Measurements from ENCODE around the gene GUK1.

Gene GUK1

DNA sequence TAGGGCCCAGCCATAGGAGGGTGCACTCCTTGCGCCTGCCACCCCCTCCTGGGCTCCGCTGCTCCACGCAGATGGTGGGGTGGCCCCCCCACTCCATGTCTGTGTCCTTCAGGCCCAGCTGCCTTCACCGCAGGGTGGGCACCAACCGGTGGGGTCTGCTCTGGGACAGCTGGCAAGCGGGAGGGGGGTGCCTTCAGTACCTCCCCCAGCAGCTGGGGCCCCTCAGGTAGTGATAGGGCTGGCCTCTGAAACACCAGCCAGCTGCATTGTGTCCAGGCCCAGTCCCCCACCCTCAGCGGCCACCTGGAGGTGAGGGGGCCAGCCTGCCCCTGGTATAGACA is 10.0 kb downstream of the GUK1 start:
- no peak for DNase-seq (ENCODE audit: low read depth)

DNA sequence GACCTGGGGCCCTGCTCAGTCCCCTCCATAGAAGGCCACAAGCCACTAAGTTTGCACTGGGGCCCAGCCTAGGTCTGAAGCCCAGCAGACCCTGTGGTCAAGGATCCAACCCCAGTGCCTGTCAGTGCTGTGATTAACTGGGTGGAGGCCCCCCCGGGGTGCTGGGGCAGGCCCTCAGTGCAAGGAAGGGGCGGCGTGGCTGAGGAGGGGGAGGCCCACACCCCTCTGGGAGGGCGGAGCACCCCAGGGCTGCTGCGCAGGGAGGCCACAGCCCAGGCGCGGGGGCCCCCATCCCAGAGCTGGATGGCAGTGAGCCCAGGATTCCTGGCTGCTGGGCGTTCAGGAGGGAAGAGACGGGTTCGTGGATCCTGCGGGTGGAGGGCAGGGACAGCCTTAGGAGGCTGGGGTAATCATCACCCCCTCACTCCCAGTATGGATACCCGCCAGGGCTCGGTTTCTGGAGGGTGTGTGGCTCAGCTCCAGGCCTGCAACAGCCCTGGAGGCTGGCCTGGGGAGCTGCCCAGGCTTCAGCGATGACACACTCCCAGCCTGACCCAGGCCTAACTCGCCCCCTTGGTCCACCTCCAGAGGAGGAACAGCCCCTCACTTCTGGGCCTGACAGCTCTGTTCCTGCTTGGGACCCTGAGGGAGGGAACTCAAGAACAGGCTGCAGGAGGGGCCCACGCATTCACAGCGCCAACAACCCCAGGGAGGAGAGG is 10.5 kb downstream of the GUK1 start:
- peak; percentile 80 for DNase-seq (ENCODE audit: low read depth)

DNA sequence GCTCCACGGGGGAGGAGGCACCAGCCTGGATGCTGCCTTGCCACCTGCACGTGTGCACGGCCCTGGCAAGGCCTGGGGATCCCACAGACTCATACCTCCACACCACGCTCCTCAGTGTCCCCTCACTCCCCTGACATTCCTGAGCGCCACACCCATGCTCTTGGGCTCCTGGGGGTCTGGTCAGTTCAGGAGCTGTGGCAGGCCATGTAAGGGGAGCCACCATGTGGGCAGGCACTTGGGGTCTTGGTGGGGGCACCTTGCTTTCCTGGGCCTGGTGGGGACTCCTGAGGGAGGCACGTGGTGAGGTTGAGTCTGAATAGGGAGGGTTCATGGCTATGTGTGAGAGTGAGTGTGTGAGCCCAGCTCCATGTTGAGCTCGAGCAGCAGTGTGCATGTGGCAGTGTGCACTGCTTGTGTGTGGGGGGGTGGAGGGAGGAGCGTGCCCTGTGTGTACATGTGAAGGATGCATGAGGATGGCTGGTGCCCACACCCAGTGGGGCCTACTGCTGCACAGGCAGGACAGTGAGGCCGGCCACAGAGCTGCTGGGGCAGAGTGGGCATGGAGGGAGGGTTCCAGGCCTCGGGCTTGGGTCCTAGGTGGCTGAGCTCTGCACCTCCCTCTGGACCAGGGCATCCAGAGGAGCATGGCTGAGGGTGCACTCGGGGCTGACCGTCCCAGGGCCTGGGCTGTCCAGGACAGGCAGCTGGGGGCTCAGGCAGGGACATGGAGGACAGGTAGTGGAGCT is 11.3 kb downstream of the GUK1 start:
- DNase-seq (ENCODE audit: low read depth) = no peak

DNA sequence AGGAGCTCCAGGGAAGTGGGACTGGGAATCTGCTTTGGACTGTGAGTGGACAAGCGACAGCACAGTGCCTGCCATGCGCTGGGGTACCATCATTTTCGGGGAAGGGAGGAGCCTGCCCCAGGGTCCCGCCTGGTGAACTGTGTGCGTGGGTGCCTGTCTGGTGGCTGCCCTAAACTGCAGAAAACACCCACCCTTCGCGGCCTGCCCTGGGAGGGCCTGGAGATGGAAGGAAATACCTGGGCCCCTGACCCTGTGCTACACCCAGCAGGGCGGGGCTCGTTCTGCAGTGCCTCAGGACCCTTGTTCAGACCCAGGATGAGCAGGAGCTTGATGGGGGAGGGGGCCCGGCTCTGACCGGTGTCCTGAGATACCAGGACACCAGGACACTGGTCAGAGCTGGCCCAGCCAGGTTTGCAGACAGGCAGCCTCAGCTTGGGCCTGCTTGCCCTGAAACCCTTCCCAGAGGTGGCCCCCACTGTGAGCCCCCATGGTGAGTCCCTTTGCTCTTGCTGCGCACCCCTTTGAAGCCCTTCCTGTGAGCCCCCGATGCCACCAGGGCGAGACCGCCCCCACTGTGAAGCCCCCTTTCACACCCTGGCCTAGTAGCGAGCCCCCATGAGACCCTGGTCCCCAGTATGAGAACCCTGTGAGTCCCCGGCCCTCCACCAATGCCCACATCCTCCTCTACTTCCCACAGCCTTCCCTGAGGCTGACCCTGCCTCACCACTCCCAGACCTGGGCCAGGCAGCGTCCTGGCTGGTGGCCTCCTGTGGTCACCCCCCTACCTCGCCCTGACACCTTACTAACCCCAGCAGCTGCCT is 12.2 kb downstream of the GUK1 start:
- no peak for DNase-seq (ENCODE audit: low read depth)

DNA sequence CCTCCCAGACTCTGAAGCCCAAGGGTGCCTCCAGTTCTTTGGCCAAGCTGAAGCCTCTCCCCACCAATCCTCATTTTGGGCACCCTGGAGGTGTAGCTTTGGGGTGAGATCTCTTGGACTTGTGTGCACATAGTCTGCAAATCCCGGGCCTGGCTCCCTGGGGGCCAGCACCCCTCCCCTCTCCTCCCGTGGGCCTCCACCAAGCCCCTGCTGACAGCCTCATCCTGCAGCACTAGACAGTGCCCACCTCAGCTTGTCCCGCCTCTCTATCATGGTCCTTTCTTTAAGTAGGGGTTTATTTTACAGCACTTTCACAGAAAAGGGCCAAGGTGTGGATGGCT is 12.8 kb downstream of the GUK1 start:
- DNase-seq (ENCODE audit: low read depth) = no peak

DNA sequence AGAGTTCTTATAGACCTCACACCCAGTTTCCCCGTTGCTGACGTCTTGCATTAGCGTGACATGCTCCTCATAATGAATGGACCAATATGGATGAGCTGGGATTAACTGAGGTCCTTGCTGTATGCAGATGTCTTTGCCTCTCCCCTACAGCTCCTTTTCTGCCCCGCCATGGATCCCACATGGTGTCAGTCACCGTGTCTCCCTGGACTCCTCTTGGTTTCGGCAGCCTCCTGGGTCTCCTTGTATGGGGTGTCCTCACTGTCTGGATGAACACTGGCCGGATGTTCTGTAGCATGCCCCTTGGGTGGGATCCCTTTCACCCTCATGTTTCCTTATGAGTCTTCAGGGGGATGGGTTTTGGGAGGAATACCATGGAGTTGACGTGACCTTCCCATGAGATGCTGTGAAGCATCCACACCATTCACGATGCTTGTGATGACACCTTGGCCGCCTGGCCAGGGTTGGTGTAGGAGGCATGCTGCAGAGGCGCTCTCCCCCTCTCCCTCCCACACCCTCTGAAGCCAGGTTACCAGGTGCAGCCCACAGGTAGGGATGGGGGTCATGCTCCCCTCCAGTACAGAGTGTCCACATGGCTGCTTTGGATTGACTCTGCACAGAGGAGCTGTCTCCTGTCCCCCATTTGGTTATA is 14.1 kb downstream of the GUK1 start:
- DNase-seq (ENCODE audit: low read depth) = no peak

DNA sequence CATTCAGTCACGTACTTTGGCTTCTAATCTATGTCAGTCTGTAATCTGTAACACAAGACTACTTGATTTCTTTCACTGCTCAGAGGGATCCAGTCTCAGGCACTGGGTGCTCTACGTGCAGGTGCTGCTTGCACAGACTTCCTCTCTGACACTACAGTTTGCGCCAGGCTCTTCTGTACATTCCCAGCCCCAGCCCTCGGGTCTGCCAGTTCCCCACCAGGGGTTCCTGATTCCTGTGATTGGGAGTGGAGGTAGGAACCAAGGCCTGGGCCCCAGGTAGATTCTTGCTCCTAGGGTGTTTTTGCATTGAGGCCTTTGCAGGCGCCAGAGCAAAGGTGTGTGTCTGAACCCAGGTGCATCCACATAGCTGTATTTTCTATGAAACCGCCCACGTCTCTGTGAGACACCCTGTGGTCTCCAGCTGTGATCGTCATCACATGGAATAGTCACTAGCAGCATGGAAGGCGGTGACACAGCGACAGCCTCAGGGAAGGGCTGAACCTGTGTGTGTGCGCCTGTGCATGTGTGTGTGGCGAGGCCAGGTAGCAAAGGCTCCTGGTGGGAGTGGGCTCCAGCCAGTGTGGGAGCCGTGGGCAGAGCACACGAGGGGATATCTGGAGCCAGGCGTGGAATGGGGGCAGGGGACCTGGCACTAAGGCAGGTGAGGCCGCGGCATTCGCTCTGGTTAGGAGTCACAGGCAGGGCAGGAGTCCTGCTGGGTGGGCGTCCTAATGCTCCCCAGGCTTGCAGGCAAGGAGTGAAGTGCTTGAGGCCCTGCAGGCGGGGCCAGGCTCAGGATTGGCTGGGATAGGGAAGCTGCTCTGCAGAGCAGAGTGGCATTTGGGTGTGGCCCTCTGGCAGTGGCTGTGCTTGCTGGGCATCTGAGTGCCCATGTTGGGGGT is 14.8 kb downstream of the GUK1 start:
- DNase-seq (ENCODE audit: low read depth) = no peak

DNA sequence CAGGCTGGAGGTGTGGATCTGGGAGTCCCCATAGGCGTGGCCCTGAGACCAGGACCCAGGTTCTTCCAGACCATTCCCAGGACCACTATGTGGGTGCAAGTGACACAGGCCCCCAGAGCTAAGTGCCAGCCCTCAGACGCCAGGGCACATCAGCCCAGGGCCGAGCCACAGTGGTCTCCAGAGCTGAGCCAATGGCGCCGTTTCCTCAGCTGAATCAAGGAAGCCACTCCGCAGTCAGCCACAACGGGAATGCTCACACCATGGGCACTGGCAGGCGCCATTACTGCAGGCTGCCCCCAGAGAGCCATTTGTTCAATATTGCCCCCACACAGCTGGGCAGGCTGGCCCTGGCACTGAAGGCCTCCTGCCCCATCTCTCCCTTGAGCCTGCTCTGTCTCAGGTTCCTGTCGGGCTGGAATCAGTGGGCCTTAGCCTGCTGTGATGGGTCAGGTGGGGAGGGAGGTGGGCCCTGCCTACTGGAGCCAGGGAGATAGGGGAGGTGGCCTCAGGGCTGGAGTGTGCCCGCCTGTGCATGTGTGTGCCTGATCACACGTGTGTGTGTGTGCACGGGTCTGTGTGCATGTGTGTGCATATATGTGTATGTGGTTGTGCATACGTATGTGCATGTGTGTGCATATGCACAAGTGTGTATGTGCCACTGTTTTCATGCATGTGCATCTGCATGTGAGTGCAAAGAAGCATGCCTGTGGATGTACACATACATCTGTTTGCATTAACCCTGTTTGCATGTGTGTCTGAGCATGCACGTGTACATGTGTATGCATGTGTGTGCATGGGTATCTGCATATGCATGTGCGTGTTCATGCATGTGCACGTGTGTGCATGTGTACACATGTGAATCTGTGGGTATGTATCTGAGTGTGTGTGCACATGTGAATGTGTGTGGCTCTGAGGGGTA is 15.8 kb downstream of the GUK1 start:
- no peak for DNase-seq (ENCODE audit: low read depth)

DNA sequence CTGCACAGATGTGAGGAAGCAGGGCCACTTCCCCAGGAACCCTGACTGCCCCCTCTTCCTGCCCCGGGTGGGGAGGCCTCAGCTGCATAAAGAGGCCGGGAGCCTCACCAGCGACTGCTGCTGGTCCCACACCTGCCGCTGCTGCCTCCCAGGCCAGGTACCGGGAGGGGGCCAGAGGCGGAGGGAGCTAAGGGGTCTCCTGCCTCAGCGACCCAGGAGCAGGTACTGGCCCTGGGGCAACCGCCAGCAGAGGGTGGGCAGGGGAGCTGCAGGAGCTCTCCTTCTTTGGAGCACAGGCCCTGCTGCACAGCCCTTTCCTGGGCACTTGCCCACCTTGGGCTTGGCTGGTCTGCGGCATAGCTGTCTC is 16.4 kb downstream of the GUK1 start:
- no peak for DNase-seq (ENCODE audit: low read depth)

DNA sequence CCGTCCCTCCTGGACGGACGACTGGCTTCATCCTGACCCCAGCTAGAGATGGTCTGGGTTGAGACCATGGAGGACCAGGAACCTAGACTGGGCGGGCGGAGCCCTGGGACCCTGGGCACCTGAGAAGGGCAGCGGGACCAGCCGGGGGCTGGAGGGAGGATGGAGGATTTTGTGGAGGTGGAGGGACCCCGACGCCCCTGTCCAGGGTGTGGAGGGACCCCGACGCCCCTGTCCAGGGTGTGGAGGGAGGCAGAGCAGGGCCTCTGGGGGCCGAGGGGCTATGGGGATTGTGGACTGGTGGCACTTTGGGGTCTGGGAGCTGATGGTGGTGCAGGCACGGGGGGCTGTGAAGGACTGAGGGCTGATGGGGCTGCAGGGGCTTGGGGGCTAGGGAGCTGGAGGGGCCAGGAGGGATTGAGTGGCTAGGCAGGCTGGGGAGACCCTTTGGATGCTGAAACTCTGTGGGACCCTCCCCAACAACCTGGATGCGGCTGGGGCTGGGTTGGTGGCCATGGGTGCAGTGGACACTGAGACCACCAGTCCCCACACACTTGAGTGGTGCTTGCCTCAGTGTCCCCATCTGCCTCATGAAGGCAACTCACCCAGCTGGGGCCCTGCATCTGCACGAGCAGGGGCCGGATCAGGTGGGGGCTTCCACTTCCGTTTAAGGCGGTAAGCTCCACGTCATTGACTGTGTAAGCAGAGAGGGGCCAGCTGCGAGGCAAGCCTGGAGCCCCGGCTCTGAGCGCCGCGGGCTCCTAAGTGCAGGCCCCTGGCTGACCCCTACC is 17.1 kb downstream of the GUK1 start:
- DNase-seq (ENCODE audit: low read depth) = no peak

DNA sequence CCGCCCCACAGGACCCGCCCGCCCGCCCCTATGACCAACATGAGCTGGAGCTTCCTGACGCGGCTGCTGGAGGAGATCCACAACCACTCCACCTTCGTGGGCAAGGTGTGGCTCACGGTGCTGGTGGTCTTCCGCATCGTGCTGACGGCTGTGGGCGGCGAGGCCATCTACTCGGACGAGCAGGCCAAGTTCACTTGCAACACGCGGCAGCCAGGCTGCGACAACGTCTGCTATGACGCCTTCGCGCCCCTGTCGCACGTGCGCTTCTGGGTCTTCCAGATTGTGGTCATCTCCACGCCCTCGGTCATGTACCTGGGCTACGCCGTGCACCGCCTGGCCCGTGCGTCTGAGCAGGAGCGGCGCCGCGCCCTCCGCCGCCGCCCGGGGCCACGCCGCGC is 17.6 kb downstream of the GUK1 start:
- DNase-seq (ENCODE audit: low read depth) = no peak

DNA sequence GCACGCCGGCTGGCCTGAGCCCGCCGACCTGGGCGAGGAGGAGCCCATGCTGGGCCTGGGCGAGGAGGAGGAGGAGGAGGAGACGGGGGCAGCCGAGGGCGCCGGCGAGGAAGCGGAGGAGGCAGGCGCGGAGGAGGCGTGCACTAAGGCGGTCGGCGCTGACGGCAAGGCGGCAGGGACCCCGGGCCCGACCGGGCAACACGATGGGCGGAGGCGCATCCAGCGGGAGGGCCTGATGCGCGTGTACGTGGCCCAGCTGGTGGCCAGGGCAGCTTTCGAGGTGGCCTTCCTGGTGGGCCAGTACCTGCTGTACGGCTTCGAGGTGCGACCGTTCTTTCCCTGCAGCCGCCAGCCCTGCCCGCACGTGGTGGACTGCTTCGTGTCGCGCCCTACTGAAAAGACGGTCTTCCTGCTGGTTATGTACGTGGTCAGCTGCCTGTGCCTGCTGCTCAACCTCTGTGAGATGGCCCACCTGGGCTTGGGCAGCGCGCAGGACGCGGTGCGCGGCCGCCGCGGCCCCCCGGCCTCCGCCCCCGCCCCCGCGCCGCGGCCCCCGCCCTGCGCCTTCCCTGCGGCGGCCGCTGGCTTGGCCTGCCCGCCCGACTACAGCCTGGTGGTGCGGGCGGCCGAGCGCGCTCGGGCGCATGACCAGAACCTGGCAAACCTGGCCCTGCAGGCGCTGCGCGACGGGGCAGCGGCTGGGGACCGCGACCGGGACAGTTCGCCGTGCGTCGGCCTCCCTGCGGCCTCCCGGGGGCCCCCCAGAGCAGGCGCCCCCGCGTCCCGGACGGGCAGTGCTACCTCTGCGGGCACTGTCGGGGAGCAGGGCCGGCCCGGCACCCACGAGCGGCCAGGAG is 18.3 kb downstream of the GUK1 start:
- no peak for DNase-seq (ENCODE audit: low read depth)

DNA sequence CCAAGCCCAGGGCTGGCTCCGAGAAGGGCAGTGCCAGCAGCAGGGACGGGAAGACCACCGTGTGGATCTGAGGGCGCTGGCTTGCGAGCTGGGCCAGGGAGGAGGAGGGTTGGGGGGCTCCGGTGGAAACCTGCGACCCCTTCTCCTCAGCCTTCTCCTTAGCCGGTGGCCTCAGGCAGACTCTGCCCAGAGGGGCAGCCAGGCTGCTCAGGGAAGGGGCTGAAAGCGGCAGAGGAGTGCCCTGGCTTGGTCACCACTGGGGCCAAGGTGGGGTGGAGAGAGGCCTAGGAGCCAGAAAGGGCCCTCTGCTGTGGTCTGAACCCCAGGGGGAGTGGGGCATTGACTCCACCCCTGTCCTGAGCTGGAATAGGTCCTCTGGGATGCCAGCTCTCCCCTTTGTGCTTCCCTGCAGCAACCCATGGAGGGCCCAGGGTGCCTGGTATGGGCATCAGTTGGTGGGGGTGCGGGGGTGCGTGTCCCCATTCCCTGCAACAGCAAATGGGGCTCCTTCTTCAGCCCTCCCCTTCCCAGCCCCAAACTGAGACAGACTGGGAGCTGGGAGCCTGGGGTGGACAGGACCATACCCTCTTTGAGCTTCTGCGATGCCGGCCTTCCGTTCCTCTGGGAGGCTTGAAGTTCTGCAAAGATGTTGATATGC is 19.1 kb downstream of the GUK1 start:
- DNase-seq (ENCODE audit: low read depth) = no peak

DNA sequence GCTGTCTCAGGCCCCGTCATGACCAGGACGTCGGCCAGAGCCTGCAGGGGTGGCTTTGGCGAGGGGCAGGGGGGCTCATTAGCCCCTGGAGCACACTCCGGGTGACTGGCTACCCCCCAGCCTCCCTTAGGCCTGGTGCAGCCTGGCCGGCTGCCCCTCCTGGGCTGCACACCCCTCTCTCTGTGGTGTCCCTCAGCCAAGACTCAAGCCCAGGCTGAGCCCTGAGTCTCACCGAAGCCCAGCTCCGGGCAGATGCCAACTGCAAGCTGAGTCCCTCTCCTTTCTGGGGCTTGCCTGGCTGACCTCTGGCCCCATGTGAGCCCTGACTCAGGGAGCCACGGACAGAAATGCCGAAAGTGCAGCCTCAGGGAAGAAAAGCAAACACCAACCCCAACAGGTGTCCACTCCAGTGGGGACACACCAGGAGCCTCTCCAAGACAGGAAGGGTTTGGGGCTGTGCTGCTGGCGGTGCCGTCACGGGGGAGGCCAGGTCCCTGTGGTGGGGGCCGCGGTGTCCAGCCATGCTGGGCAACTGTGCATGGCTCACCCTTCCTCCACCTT is 20.2 kb downstream of the GUK1 start:
- DNase-seq (ENCODE audit: low read depth) = no peak

DNA sequence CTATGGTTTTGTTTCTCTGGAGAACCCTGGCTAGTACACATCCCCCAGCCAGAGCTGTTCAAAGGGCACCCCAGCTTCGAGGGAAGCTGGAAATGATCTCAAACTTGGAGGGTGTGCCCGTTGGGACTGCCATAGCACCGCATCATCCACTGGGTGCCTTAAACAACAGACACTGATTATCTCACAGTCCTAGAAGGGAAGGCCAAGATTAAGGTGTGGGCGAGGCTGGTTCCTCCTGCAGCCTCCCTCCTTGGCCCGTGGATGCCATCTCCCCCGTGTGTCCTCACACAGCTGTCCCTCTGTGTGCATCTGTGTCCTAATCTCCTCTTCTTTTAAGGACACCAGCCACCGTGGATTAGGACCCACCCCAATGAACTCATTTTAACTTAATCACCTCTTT is 21.3 kb downstream of the GUK1 start:
- DNase-seq (ENCODE audit: low read depth) = no peak

DNA sequence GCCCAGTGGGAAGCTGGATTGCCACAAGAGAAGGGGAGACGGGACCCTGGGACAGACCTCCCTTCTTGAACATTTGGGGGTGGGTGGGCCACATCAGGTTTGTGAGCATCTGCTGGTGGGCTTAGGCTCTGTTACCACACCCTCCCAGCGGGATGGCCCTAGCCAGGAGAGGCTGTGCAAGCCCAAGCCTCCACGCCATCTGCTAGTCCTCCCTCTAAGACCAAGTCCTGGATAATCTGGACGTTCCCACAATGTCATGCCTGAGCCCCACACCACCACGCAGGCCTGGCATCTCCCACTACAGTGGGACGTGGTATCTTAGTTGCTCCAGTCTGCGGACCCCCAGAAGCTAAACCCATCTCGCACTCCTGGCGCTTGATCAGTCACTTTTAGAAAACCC is 21.8 kb downstream of the GUK1 start:
- DNase-seq (ENCODE audit: low read depth) = no peak

DNA sequence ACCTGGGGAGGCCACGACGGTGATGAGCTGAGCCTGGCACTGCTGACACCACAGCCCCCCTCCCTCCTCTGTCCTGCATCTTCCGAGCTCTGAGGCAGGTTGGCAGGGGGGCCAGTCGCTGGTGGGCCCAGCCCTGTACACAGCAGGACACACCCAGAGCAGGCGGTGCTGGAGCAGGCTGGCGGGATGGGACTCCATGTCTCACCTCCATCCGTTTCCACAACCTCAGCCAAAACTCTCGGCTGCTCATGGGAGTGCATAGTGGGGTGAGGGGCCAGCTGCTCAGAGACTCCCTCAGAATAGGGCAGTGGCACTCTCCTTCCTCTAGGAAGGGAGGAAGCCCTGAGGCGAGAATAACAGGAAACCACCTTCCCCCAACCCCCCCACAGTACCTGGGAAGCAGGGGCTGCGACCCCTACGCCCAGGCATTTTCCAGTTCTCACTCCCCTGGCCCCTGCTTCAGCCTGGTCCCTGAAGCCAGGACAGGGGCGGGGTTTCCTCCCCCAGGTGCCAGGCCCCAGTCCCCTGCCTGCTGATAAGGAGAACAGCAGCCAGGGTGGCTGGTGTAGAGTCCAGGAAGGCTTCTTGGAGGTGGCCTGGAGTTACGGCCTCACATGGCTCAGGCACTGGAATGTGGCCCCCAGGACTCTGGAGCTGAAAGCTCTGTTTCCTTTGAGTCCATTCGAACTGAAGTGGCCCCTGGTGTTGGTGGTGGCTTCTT is 22.4 kb downstream of the GUK1 start:
- no peak for DNase-seq (ENCODE audit: low read depth)
